Skeletal muscle cell (primary cell): ENCODE measurements around the gene CRIM1.

Experiments
- DNase-seq: peaks from one replicate; pipeline ENCODE4 v3.0.0-alpha.2; 2010; ENCODE audit warnings: low read depth
- H3K4me3 ChIP-seq: 2 replicates; pipeline ENCODE4 v1.5.1; 2011; ENCODE audit warnings: low read depth, mild to moderate bottlenecking, control low read depth, low read length, moderate library complexity

Gene CRIM1

DNA sequence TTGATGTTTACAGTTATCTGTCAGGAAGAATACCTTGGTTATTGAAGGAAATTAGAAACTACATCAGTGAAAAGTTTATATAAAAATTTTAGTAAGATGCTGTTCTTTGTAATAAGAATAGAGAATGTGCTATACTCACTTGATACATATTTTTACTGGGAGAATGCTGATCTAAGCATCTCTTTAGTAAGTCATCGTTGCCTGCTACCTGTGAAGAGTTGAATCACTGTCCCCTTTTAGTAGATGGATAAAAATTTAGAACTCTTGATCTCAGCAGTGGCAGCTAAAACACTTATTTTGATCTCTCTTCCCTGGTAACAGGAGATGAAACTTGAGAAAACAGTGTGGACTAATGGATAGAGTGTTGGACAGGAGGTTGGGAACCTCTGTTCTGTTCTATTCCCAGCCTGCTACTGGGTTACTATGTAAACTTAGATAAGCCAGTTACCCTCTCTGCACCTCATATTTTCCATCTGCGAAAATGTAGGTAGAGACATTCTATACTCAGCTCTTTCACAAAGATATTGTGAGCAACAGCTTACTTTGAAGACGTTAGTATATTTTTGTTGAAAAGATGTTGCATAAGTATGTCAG is 142.1 kb downstream of the CRIM1 start:
- no peak overlapping the region for H3K4me3 ChIP-seq
- no peak for DNase-seq

DNA sequence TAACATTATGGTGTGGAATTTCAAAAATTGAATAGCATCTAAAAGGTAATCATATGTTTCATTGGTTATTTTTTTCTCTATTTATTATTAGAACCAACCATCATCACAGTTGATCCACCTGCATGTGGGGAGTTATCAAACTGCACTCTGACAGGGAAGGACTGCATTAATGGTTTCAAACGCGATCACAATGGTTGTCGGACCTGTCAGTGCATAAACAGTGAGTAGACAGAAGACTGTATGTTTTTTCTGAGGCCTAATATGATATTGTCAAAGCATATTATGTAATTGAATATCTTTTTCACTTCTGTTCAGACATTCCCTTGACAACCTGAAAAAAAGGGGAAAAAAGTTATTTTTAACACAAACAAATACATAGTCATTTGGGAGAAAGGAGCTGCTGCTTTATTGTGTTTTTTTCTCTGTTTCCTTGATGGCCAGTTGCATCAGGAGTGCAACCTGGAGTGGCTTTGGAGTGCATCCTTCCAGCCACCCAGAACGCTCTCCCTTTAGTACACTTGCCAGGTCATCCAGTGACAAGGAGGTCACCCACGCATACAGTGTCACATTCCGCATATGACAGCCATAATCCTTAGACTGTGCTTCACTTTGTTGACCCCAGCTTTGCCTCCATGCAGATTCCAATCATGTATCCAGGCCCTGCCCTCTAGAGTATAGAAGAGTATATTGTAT is 143.7 kb downstream of the CRIM1 start:
- DNase-seq = no peak
- H3K4me3 ChIP-seq = no peak overlapping the region

DNA sequence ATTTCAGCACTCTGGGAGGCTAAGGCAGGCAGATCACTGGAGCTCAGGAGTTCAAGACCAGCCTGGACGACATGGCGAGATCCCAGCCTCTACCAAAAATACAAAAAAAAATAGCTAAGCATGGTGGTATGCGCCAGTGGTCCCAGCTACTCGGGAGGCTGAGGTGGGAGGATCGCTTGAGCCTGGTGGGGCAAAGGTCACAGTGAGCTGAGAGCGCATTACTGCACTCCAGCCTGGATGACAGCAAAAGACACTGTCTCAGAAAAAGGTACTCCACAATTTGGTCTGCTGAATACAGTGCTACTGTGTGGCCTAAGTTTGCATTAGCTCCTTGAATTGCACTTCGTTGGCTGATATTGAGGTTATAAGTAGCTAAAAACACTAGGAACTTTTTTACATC is 144.5 kb downstream of the CRIM1 start:
- H3K4me3 ChIP-seq = no peak overlapping the region
- no peak for DNase-seq

DNA sequence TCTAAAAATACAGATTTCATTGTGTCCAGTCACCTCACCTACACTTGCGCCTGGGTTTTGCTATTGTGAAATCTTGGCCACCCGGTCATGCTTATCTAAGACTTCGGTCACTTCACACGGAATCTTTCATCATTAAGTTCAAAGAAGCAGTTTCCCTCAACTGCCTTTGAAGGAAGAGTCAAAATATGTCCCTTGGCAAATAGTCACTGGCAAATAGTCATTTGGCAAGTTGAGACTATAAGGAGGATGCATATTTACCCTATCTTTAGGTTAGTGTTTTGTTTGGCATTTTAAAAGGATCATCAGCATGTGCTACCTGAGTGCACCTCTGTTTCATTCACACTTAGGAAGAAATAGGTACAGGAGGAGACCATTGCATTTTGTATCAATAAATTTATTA is 146.5 kb downstream of the CRIM1 start:
- no peak overlapping the region for H3K4me3 ChIP-seq
- no peak for DNase-seq

DNA sequence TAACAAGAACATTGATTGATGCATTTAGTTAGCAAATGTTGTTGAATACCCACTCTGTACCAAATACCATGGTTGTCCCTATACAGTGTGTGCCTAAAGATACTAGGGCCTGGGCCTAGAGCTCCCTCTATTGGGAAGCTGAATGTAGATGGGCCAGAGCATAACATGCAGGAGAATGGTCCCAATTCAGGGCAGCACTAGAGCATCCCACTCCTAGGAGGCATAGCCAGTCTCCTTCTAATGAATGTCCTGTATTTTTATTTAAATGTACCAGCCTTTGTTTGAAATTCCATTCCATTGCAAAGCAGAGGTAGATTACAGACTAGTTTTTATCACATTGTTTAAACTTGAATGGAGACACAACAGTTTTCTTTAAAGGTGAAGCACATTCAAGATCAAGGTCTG is 151.8 kb downstream of the CRIM1 start:
- no peak for DNase-seq
- H3K4me3 ChIP-seq = no peak overlapping the region

DNA sequence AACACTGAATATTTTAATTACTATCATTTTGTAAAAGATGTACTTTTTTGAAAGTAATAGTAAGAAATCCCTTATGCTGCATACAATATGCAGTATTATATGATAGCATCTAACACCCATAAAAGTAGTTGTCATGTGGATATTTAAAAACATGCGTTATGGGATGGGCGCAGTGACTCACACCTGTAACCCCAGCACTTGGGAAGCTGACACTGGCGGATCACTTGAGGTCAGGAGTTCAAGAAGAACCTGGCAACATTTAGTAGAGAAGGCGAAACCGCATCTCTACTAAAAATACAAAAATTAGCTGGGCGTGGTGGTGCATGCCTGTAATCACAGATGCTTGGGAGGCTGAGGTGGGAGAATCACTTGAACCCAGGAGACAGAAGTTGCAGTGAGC is 153.5 kb downstream of the CRIM1 start:
- DNase-seq = no peak
- H3K4me3 ChIP-seq = no peak overlapping the region

DNA sequence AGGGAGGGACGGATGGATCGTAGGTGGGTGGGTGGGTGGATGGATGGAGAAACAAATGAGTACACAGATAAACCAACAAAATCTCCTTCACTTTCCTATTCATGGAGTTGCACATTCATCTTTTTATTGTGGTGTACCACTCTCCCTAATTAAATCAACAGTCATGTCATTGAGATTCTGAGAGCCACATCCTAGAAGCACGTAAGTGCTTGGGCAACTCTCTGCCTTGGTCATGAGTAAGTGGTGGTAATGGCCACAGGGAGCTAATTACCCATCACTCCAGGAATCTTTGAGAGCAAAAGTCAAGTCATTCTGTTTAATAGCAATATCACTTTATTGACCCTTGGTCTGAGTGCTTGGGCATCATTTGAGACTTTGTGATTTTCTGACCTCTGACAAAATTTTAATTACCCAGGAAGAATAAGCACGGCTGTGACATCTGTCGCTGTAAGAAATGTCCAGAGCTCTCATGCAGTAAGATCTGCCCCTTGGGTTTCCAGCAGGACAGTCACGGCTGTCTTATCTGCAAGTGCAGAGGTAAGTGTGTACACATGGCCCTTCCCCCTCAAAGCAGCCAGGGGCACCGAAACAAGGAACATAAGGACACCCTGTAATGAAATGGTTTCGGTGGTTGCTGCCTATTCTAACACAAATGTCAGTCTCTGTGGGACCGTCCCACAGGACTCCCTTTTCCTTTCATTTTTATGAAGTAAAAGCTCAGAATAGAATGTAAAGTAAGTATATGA is 156.5 kb downstream of the CRIM1 start:
- no peak overlapping the region for H3K4me3 ChIP-seq
- DNase-seq = no peak

DNA sequence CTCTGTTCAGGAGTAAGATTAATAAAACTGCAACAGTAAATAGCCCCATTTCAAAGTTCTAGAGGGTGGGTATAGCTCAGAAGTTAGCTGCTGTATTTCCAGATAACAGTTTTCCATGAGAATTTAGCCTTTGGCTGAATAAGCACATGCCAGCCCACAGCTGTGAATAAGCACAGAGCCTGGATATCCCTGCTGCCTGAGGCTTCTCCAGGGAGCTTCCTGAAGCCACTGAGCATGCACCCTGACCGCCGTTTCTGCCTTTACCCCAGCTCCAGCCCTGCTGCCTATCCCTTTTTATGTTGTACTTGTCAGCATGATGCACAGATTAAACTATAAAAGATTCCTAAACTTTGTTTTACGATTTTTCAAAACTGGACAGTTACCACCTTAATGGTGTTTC is 157.1 kb downstream of the CRIM1 start:
- no peak overlapping the region for H3K4me3 ChIP-seq
- no peak for DNase-seq

DNA sequence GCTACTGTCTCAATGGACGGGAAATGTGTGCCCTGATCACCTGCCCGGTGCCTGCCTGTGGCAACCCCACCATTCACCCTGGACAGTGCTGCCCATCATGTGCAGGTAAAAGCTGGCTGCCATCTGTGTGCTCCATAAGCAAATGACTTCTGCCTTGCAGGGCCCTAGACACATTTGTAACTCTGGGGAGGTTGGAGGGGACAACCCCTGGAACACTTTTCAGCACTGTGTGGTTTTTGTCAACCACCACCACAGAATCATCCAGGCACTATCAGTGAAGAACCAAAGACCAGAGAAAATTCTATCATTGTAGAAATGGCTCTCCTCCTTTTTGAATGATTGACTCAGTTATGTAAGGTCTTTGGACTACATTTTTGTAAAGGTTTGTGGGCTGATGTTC is 158.1 kb downstream of the CRIM1 start:
- no peak for DNase-seq
- no peak overlapping the region for H3K4me3 ChIP-seq

DNA sequence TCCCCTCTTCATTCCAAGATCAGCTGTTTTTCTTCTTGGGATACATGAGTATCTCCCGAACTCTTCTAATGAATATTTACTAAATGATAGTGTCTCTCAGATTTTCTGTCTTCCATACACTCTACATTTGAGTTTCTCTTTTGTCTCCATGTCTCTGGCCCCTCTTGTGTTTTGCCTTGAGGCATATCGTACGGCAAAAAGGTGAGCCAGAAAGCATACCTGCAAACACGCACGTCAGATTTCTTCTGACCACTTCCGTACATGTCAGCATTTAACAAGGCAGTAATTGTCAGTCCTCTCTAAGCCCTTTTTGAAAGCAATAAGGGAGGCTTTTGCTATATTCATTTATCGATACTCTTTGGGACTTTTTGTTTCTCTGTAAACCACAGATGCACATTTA is 160.0 kb downstream of the CRIM1 start:
- DNase-seq = no peak
- no peak overlapping the region for H3K4me3 ChIP-seq

DNA sequence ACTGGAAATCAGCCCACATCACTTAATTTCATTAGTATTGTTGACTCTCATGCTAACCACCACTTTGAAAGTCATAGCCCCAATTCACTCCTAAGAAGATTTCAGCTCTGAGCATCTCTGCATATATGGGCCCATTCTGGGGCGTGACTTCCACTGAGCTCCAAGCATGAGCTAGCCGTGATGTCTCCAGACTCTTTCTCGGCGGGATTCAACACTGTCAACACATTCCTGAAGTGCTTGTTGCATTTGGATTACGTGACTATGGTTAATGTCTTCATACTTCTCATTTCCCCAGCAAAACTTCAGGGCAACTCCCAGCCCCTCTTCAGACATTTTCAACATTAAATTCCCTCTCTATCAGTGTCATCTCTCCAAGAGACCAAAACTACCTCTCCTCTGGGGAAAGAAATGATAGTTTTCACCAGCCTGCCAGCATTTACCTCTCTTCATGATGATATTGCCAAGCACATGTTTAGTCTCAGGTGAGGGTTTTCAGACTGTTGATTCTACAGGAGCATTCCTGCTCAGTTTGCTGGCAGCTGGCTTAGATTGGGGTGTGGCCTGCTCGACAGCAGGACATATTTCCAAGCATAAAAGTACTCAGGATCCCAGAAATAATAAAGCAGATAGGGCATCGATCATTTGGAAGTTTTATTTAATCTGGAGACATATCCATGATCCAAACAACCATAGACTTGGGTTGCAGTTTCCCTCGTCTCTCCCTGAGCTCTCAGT is 160.7 kb downstream of the CRIM1 start:
- H3K4me3 ChIP-seq = no peak overlapping the region
- no peak for DNase-seq

DNA sequence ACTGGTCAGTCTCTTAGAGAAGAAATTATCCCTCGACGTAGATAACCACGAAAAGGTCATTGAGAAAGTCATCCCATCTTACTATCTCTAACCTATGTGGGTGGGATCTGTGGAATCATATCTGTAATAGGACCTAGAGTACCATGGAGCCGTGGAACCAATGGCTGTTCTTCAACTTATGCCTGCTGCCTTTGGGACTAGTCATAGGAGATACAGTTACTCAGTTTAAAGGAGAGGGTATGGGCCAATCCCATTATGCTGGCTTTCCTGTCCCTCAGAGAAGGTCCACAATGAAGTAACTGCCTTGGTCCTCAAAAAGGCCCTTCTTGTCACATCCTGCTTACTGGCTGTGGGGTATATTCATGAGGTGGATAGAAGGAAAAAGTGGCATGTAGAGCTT is 164.9 kb downstream of the CRIM1 start:
- H3K4me3 ChIP-seq = no peak overlapping the region
- DNase-seq = no peak

DNA sequence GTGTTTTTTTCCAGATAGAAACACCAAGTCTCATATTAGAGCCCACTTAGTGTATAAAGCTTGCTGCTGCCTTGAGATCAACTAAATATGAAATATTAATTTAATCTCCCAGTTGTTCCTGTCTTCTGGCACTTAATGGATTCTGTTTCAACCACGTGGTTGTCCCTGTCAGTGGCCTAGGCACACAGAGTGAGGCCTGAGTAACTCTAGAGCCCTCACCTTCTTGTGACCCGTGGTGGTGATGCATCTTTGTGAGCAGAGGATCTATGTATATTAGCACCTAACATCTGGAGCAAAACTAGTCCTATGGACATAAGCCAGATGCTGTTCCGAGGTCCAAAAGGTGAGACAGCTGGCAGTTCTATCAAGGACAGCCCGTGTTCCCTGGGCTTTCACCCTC is 167.6 kb downstream of the CRIM1 start:
- H3K4me3 ChIP-seq = no peak overlapping the region
- DNase-seq = no peak

DNA sequence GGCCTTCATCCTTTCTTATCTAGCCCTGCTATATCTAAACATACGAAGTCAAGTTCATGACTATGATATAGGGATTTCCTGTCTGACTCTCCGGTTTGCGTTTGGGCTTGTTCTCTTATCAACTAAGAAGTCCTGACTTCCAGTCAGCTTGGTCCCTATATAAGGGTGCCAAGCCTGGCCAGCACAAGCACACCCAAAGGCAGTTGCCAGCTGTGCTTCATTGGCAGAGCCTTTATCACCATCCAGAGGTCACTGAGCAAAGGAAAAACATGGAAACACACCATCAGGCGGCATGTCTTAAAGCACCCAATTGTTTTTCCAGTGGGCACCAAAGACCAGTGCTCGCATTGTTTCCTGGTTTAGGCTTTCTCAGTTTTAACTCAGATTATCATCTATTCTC is 169.7 kb downstream of the CRIM1 start:
- no peak overlapping the region for H3K4me3 ChIP-seq
- DNase-seq = no peak

DNA sequence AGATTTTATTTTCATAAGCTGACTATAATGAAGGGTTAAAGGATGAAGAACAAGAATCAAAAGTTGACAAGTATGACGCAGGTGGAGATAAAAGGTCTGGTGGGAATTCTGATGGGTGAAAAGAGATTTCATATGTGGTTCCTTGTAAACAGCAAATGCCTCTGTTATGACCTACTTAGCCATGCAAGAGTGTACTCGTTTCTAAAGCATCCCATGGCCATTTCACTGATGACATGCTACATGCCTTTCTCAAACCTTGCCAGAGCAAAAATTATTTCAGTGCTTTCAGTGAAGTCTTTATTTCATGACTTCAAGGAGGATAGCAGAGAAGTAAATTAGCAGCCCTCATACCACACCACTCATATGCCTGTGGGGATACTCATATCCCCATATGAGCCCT is 170.6 kb downstream of the CRIM1 start:
- no peak for DNase-seq
- H3K4me3 ChIP-seq = no peak overlapping the region

DNA sequence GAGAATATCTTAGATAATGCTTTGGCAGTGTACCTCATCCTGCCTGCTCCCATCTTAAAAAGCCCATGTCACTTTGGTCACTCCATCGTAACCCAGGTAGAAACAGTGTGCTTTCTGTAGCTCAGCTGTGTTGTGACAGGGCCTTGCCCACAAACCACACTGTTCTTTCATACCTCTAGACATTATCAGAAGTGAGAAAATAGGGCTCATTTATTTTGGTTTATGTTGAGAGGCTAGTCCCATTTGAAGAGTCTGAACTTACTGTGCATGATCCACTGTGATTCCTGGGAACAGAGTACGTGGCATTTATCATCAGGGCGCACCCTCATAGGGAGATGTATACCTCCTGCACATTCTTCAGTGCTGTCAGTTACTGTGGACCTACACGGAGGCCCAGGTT is 172.7 kb downstream of the CRIM1 start:
- no peak overlapping the region for H3K4me3 ChIP-seq
- DNase-seq = no peak

DNA sequence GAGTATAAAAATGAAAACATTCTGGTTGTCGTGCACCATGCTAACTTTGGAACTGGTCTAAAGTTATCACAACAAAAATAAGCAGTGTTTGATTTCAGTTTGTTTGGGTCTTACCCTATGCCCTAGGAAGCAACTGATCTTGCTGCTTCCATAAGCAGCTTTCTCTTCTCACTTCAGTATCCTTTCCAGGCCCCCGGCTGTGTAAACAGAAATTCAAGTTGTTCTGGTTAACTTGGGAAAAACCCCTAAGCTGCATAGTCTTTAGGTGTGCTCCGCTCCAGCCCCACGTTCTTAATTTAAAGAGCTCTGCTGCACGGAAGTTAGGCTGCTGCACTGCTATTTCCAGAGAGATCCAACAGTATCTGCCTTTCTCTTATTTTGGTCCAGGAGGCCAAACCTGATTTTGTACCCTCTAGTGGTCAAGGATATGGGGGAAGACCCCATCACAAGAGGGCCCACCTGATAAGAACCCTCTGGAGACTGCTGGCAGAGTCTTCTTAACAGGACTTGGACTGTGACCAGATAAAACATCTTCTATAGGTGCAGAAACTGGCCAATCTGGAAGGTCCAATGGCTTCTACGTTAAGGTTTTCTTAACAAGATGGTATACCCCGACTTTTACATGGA is 173.3 kb downstream of the CRIM1 start:
- no peak overlapping the region for H3K4me3 ChIP-seq
- no peak for DNase-seq

DNA sequence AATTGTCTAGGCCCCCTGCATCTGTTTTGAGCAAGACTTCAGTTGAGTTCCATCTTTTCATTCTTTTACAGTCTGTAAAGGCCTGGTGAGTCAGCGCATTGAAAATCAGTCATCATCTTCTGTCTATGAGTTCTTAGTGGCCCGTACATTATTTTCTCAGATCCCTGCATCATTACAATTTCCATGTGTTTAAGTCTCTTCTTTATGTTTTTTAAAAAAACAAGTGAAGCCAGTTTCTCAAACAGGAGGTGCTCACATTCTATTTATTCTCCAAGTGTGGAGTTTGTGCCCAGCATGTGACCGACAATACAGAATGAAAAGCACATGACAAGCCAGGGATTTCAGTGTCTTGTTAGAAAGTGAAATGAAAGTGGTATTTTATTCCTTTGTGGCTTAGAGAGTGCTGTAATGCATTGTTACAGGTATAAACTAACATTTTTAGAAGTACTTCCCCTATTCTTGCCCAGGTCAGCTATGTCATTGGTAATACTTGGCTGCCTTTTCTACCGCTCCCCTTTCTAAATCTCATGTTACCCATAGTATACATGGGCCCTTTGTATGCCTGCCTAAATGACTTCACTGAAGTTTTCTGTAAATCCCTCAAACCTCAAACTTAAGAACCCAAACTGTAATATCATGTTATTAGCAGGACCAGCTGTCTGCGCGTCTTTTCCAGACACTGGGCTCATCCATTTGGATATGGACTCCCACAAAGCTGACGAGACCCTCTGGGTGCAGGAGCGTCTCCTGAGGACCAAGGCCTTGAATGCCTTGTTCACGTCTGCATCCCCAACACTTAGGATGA is 174.8 kb downstream of the CRIM1 start:
- peak; percentile 43 for DNase-seq
- no peak overlapping the region for H3K4me3 ChIP-seq

DNA sequence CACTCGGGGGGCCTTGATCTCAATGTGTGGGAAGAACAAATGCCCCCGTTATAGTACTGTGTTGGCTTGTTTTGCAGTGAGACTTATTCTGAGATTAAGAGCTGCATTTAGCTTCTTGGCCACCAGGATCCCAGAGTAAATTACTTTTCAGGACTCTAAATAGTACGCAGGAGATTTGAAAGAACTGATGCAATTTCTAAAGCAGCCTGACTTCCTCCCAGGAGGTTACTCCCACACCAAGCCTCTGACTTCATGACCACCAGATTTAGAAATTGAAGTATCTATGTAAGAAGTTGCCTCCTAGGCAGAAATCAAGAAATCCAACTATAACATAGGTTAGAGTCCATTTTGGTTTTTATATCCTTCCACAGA is 175.4 kb downstream of the CRIM1 start:
- peak; percentile 80 for DNase-seq

More for the DNA sequence above, 175.4 kb downstream of the CRIM1 start:
- no peak overlapping the region for H3K4me3 ChIP-seq
